Measurements from ENCODE around the gene EXTL2.
A peak's percentile ranks its signal among the peaks of the same experiment; 100 is the strongest.
"Not testable (repeated sequence)": the region's sequence is repeated elsewhere in the genome, so short reads cannot be mapped to it uniquely, and the experiment has no call there.

Gene EXTL2

DNA sequence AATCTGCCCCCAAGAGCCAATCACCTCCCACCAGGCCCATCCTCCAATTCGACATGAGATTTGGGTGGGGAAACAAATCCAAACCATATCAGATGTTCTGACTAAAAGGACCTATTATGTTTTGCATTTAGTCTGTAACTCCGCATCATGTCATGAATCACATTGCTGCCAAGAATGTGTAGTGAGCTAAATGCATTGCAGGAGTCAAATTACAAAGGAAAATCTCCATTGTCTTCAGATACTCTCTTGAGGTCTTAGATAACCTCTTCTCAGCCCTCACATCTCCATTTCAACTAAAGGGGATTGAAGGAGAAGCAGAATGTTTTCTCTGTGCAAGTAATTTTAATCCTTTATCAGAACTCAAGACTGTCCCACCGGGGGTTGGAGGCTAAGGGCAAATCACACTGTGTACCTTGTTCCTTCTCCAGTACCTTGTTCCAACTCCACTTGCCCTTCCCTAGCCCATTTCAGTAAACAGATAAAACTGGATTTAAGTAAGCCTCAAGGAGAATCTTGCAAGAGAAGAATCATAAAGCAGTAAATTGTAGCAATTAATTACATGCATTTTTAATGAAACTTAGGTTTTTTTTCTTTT lies 34.1 kb downstream of the EXTL2 start:
- DNase-seq (ENCODE audit: low read depth, low spot score) = no peak

- not testable (repeated sequence) for DNase-seq (ENCODE audit: low read depth, low spot score)
Observed at GRCh38 chr1:100855116-100855515, 39.5 kb downstream of the EXTL2 start.

- DNase-seq (ENCODE audit: low read depth, low spot score) = no peak
Observed at GRCh38 chr1:100852976-100853375, 41.7 kb downstream of the EXTL2 start.

GRCh38 chr1:100851726-100852125 lies 42.9 kb downstream of the EXTL2 start:
- DNase-seq (ENCODE audit: low read depth, low spot score) = no peak

- no peak for DNase-seq (ENCODE audit: low read depth, low spot score)
Observed at GRCh38 chr1:100847361-100848082, 47.1 kb downstream of the EXTL2 start.

GRCh38 chr1:100843160-100843559 lies 51.5 kb downstream of the EXTL2 start:
- DNase-seq (ENCODE audit: low read depth, low spot score) = not testable (repeated sequence)

- no peak for DNase-seq (ENCODE audit: low read depth, low spot score)
Observed at GRCh38 chr1:100835866-100836842, 58.5 kb downstream of the EXTL2 start.

DNA sequence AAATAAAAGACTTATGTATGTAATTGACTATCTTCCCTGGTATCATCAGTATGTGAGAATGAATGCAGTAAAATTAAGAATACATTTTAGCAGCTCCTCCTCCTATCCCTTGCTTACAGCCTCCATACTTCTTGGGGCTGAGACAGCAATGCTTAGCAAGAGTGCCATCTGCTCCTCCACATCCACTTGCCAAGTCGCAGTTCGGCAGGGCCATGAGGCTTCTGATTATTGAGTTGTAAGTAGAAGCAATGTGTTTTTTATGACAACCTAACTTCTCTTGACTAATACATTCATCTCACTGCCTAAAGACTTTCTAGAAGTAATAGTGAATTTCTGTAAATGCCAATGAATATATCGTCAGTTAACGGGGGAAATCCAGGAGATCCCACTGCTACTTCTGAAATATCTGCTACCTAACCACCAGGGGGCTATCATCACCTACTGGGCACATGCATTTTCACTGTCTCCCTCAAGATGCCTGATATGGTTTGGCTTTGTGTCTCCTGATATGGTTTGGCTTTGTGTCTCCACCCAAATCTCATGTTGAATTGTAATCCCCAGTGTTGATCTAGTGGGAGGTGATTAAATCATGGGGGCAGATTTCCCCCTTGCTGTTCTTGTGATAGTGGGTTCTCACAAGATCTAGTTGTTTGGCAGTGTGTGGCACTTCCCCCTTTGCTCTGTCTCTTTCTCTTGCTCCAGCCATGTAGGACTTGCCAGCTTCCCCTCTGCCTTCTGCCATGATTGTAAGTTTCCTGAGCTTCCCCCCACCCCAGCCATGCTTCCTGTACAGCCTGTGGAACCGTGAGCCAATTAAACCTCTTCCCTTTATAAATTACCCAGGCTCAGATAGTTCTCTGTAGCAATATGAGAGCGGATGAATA lies 59.6 kb downstream of the EXTL2 start:
- peak; percentile 14 for DNase-seq (ENCODE audit: low read depth, low spot score)

GRCh38 chr1:100832694-100833428 lies 61.8 kb downstream of the EXTL2 start:
- no peak for DNase-seq (ENCODE audit: low read depth, low spot score)

GRCh38 chr1:100825666-100826065 lies 69.0 kb downstream of the EXTL2 start:
- DNase-seq (ENCODE audit: low read depth, low spot score) = not testable (repeated sequence)

Data from ELF-1 (cell line).